ENCODE data around the gene ATAD3A. TPM values are rescaled to one million over a fixed set of nuclear protein-coding genes. Genes with fewer than 3 reads are reported as not detected.
"Not testable (repeated sequence)": the region's sequence is repeated elsewhere in the genome, so short reads cannot be mapped to it uniquely, and the experiment has no call there.

The ATAD3A gene
- total RNA-seq, 1 experiment from 2014 or later: 55.8 TPM

GRCh38 chr1:1521331-1521730, 9.4 kb downstream of the ATAD3A start:
- H3K27ac ChIP-seq (ENCODE audit: insufficient read length, low read depth, low read length): no peak overlapping the region
- H3T11ph ChIP-seq (ENCODE audit: low read length): no peak overlapping the region
- no peak overlapping the region for H3K23ac ChIP-seq (ENCODE audit: insufficient read length, low read depth, low read length)
- H3K27ac Mint-ChIP-seq: no peak overlapping the region
- no peak overlapping the region for H3K4me3 Mint-ChIP-seq
- no peak overlapping the region for H3K4ac ChIP-seq (ENCODE audit: low read depth, low read length)
- no peak overlapping the region for H3K4me2 ChIP-seq (ENCODE audit: insufficient read depth, insufficient read length, low read length)
- no peak overlapping the region for H3K14ac ChIP-seq (ENCODE audit: insufficient read depth, low read length)
- no peak for TF ChIP-seq CTCF (conservative IDR thresholded peaks at IDR 0.05)
- no peak overlapping the region for H4K8ac ChIP-seq (replicated peaks; ENCODE audit: insufficient read length, low read depth, low read length)
- no peak overlapping the region for H3K56ac ChIP-seq (ENCODE audit: insufficient read length, low read depth, low read length)
- H3K27me3 ChIP-seq (ENCODE audit: insufficient read depth, low read length): no peaks in the 10 kb centered on the region
- H4K91ac ChIP-seq (ENCODE audit: insufficient read length, low read depth, low read length): no peak overlapping the region
- no peak overlapping the region for H2BK15ac ChIP-seq (ENCODE audit: low read depth, low read length)
- H3K9ac ChIP-seq (ENCODE audit: extremely low read depth, insufficient read length, low read length): no peak overlapping the region
- H3K79me2 ChIP-seq (ENCODE audit: insufficient read depth, low read length): no peaks in the 10 kb centered on the region
- H3K9me3 Mint-ChIP-seq: no peaks in the 10 kb centered on the region
- no peak for DNase-seq
- peaks cover 12 to 64% (median 29%) of the 10 kb centered on the region in 3 experiments for H3K36me3 Mint-ChIP-seq (ENCODE audit: insufficient read depth in 1 of 3, low read depth in 3 of 3)
- no peak overlapping the region for H2AFZ ChIP-seq (ENCODE audit: low read length)
- no peak overlapping the region for H2BK120ac ChIP-seq (ENCODE audit: low read depth, low read length, poor library complexity, severe bottlenecking)
- no peak overlapping the region for H4K5ac ChIP-seq (ENCODE audit: insufficient read length, low read depth, low read length)
- H2BK5ac ChIP-seq (ENCODE audit: insufficient read length, low read length): no peak overlapping the region
- H3K79me1 ChIP-seq (ENCODE audit: insufficient read depth, low read depth, low read length, poor library complexity, severe bottlenecking): no peaks in the 10 kb centered on the region
- H3K4me1 Mint-ChIP-seq: no peaks in the 10 kb centered on the region
- H3K9me3 ChIP-seq (ENCODE audit: control insufficient read depth, low read depth, low read length): no peaks in the 10 kb centered on the region
- H2BK20ac ChIP-seq (ENCODE audit: low read depth, low read length, poor library complexity, severe bottlenecking): no peak overlapping the region
- no peak overlapping the region for H2BK12ac ChIP-seq (ENCODE audit: insufficient read length, low read depth, low read length)
- H2AK5ac ChIP-seq (ENCODE audit: insufficient read length, low read length): no peak overlapping the region
- no peaks in the 10 kb centered on the region for H3K4me1 ChIP-seq (ENCODE audit: insufficient read depth, low read length)
- no peaks in the 10 kb centered on the region for H3K23me2 ChIP-seq (ENCODE audit: insufficient read length, low read depth, low read length, poor library complexity, severe bottlenecking)
- H3K27me3 Mint-ChIP-seq (ENCODE audit: low read depth): no peaks in the 10 kb centered on the region
- H4K20me1 ChIP-seq (ENCODE audit: control insufficient read depth, insufficient read depth, insufficient read length): no peaks in the 10 kb centered on the region
- H3K18ac ChIP-seq (ENCODE audit: insufficient read length, low read depth, low read length): no peak overlapping the region
- WGBS (ENCODE audit: extremely low coverage, insufficient read length, low lambda C conversion rate): no CpG with 5 or more reads among the region's 19 CpGs

GRCh38 chr1:1522536-1522935, 10.6 kb downstream of the ATAD3A start:
- H3K9ac ChIP-seq (ENCODE audit: extremely low read depth, insufficient read length, low read length); H3K18ac ChIP-seq (ENCODE audit: insufficient read length, low read depth, low read length); H3K23me2 ChIP-seq (ENCODE audit: insufficient read length, low read depth, low read length, poor library complexity, severe bottlenecking); H3K23ac ChIP-seq (ENCODE audit: insufficient read length, low read depth, low read length); H2AFZ ChIP-seq (ENCODE audit: low read length); H4K91ac ChIP-seq (ENCODE audit: insufficient read length, low read depth, low read length); H3K27me3 ChIP-seq (ENCODE audit: insufficient read depth, low read length); H3K4me2 ChIP-seq (ENCODE audit: insufficient read depth, insufficient read length, low read length); H3K79me1 ChIP-seq (ENCODE audit: insufficient read depth, low read depth, low read length, poor library complexity, severe bottlenecking); H3K4me1 Mint-ChIP-seq; H2BK15ac ChIP-seq (ENCODE audit: low read depth, low read length); H3K27me3 Mint-ChIP-seq (ENCODE audit: low read depth); H3K9me3 Mint-ChIP-seq; H3K27ac Mint-ChIP-seq; H3T11ph ChIP-seq (ENCODE audit: low read length); H2BK120ac ChIP-seq (ENCODE audit: low read depth, low read length, poor library complexity, severe bottlenecking); H4K8ac ChIP-seq (replicated peaks; ENCODE audit: insufficient read length, low read depth, low read length); H3K79me2 ChIP-seq (ENCODE audit: insufficient read depth, low read length); H3K4me3 Mint-ChIP-seq; H4K5ac ChIP-seq (ENCODE audit: insufficient read length, low read depth, low read length); H3K14ac ChIP-seq (ENCODE audit: insufficient read depth, low read length); H3K9me3 ChIP-seq (ENCODE audit: control insufficient read depth, low read depth, low read length); H2BK20ac ChIP-seq (ENCODE audit: low read depth, low read length, poor library complexity, severe bottlenecking); H3K4ac ChIP-seq (ENCODE audit: low read depth, low read length); H3K56ac ChIP-seq (ENCODE audit: insufficient read length, low read depth, low read length); H2BK12ac ChIP-seq (ENCODE audit: insufficient read length, low read depth, low read length); H3K4me1 ChIP-seq (ENCODE audit: insufficient read depth, low read length); DNase-seq; H3K27ac ChIP-seq (ENCODE audit: insufficient read length, low read depth, low read length); H2BK5ac ChIP-seq (ENCODE audit: insufficient read length, low read length); H4K20me1 ChIP-seq (ENCODE audit: control insufficient read depth, insufficient read depth, insufficient read length); H2AK5ac ChIP-seq (ENCODE audit: insufficient read length, low read length): not testable (repeated sequence)
- H3K36me3 Mint-ChIP-seq (ENCODE audit: insufficient read depth in 1 of 3, low read depth in 3 of 3): peaks cover 15 to 61% (median 34%) of the 10 kb centered on the region in 3 experiments
- WGBS (ENCODE audit: extremely low coverage, insufficient read length, low lambda C conversion rate): no CpG with 5 or more reads among the region's 30 CpGs
